Measurements from ENCODE around the gene OPCML.

Gene OPCML

GRCh38 chr11:132895340-132895739 is 637.0 kb downstream of the OPCML start:
- no peak for DNase-seq (ENCODE audit: low read depth)

GRCh38 chr11:132894606-132895005 is 637.7 kb downstream of the OPCML start:
- no peak for DNase-seq (ENCODE audit: low read depth)

- DNase-seq (ENCODE audit: low read depth) = no peak
Measured at GRCh38 chr11:132892876-132893275, 639.4 kb downstream of the OPCML start.

- no peak for DNase-seq (ENCODE audit: low read depth)
Measured at GRCh38 chr11:132888226-132888625, 644.1 kb downstream of the OPCML start.

- DNase-seq (ENCODE audit: low read depth) = no peak
Measured at GRCh38 chr11:132886335-132886734, 646.0 kb downstream of the OPCML start.

- DNase-seq (ENCODE audit: low read depth) = no peak
Measured at GRCh38 chr11:132883241-132883640, 649.1 kb downstream of the OPCML start.

- DNase-seq (ENCODE audit: low read depth) = no peak
Measured at GRCh38 chr11:132881622-132882021, 650.7 kb downstream of the OPCML start.

- DNase-seq (ENCODE audit: low read depth) = no peak
Measured at GRCh38 chr11:132878111-132878510, 654.2 kb downstream of the OPCML start.

GRCh38 chr11:132876705-132877104 is 655.6 kb downstream of the OPCML start:
- DNase-seq (ENCODE audit: low read depth) = no peak

GRCh38 chr11:132876239-132876638 is 656.1 kb downstream of the OPCML start:
- DNase-seq (ENCODE audit: low read depth) = no peak

- DNase-seq (ENCODE audit: low read depth) = no peak
Measured at GRCh38 chr11:132874638-132875037, 657.7 kb downstream of the OPCML start.

GRCh38 chr11:132873841-132874240 is 658.5 kb downstream of the OPCML start:
- DNase-seq (ENCODE audit: low read depth) = no peak

- no peak for DNase-seq (ENCODE audit: low read depth)
Measured at GRCh38 chr11:132872211-132872610, 660.1 kb downstream of the OPCML start.

GRCh38 chr11:132866783-132867545 is 665.3 kb downstream of the OPCML start:
- no peak for DNase-seq (ENCODE audit: low read depth)

- DNase-seq (ENCODE audit: low read depth) = no peak
Measured at GRCh38 chr11:132865623-132866022, 666.7 kb downstream of the OPCML start.

GRCh38 chr11:132864811-132865576 is 667.3 kb downstream of the OPCML start:
- DNase-seq (ENCODE audit: low read depth) = no peak

- DNase-seq (ENCODE audit: low read depth) = no peak
Measured at GRCh38 chr11:132862933-132863332, 669.4 kb downstream of the OPCML start.

- DNase-seq (ENCODE audit: low read depth) = no peak
Measured at GRCh38 chr11:132862137-132862536, 670.2 kb downstream of the OPCML start.

GRCh38 chr11:132859306-132859705 is 673.0 kb downstream of the OPCML start:
- no peak for DNase-seq (ENCODE audit: low read depth)

GRCh38 chr11:132858223-132858622 is 674.1 kb downstream of the OPCML start:
- no peak for DNase-seq (ENCODE audit: low read depth)

GRCh38 chr11:132856032-132856431 is 676.3 kb downstream of the OPCML start:
- no peak for DNase-seq (ENCODE audit: low read depth)

GRCh38 chr11:132855516-132855915 is 676.8 kb downstream of the OPCML start:
- DNase-seq (ENCODE audit: low read depth) = no peak

- no peak for DNase-seq (ENCODE audit: low read depth)
Measured at GRCh38 chr11:132853886-132854285, 678.4 kb downstream of the OPCML start.

All from T follicular helper cell (primary cell).